Inflammatory macrophage treated with lipopolysaccharide for 1 hour (primary cell): ENCODE measurements around the gene ACOT13.
"Not testable (repeated sequence)": the region's sequence is repeated elsewhere in the genome, so short reads cannot be mapped to it uniquely, and the experiment has no call there.

Experiments used
- DNase-seq, 2 donors: peaks; one replicate each; pipeline ENCODE4 v3.0.0-alpha.2; 2020 to 2022

ACOT13 gene

DNA sequence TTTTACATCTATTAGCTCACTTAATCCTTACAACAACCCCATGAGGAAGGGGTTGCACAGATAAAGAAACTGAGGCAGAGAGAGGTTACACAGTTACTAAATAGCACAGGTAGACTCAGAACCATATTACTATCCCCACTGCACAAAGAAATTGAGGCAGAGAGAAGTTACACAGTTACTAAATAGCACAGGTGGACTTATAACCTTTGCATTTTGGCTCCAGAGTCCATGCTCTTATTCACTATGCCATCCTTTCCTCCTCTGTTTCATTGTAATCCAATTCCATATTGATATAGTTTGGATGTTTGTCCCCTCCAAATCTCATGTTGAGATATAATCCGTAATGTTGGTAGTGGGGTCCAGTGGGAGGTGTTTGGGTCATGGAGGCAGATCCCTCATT lies 3.7 kb upstream of the ACOT13 start:
- DNase-seq = no peak

DNA sequence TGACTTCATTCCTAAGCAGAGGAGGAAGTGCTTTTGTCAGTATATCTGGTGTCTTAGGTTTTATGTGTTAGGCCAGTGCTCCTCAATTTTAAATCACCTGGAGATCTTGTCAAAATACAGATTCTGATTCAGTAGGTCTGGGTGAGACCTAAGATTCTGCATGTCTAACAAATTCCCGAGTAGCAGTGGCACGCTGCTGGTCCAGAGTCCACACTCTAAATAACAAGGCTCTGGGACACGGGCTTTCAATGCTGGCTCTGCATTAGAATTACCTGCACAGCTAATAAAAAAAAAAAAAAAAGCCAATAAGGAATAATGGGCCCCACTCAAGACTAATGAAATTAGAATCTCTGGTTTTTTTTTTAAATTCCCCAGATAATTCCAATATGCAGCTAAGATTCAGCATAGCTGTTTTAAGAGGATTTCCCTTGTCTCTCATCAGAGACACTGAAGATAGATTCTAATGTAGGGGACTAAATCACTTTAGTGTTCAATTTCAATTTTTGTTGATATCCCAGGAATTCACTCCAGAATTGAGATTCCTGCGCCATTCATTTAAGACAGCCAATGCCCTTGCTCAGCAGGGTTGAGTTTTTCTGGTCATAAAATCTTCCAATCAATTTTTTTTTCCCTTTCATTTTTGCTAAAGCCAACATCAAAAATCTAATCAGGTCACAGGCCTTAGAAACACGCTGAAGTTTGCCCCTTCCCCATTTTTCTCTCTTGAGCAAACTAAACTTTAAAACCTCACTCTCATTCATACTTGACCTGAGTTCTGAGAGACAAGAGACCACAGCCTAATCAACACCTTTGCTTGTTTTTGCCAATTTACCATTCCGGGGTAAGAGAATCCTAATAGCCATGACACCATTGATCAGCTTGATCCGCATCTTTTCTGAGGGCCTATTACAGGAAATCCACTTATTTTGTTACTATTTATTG lies 2.6 kb upstream of the ACOT13 start:
- DNase-seq = no peak

DNA sequence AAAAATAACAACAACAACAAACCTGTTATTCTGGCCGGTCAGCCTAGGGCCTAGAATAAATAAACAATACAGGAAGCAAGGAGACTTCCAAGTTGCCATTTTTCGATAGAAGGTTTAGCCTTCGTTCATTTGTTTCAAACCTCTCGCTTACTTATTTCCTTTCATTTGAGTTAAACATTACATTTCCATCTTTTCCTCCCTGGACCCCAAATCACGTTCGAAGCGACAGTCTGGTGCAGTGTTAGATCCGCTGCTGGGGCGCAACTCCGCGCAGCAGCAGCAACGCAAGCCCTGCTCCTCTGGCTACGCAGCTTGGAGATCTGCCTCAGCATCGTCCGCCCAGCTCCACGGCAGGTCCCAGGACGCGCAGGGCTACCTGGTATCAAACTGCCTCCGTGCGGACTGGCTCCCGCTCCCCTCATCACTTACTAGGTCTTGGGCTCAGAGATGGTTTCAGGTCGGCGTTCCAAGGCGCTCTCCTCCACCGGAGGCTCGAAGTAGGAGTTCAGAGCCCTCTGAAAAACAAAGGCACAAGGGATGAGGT lies 708 bp upstream of the ACOT13 start:
- no peak for DNase-seq

DNA sequence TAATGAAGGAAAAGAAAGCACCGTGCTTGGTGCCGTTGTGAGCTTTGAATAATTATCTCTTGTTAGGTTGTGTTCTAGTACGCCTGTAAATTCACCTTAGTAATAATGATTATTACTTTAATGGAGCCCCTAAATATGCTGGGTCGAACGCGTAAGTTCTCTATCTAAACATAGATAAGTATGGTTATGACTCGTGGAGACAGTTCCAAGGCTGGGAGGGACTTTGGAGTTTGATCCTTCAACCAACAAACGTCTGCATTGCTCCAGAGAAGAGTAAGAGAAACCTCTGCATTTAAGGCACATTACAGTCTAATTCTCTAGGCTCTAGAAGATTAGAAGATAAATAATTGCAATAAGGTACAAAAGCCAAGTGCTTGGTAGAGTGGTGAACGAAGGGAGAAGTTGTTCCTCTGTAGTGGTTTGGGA lies 514 bp downstream of the ACOT13 start:
- peak in 1 of 2 donors; percentile 45 for DNase-seq

DNA sequence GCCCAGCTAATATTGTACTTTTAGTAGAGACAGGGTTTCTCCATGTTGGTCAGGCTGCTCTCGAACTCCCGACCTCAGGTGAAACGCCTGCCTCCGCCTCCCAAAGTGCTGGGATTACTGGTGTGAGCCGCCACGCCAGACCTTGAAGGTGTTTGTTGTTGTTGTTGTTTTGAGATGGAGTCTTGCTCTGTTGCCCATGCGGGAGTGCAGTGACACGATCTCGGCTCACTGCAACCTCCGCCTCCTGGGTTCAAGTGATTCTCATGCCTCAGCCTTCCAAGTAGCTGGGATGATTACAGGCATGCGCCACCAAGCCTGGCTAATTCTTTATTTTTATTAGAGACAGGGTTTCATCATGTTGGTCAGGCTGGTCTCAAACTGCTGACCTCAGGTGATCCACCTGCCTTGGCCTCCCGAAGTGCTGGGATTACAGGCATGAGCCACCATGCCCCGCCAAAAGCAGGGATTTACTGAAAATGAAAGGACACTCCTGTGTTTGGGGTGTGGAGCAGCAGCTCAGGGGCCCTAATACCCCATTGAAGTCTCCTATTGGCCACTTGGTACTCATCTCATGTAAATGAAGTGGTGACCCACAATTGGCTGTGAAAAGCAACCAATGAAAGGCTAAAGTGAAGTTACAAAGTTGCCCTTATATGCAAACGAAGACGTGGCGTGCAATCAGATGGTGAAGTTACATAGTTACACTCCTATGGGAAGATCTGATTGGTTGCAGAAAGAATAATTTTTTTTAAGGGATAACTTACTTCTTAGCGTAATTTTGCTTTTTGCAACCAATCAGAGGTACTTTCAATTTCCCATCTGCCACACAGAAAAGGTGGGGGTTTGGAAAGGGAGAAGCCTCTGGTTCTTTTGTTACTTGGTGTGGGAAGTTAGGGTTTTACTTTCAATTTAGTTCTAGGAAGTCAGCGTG lies 1.5 kb downstream of the ACOT13 start:
- DNase-seq = peak; percentile 55 to 77

DNA sequence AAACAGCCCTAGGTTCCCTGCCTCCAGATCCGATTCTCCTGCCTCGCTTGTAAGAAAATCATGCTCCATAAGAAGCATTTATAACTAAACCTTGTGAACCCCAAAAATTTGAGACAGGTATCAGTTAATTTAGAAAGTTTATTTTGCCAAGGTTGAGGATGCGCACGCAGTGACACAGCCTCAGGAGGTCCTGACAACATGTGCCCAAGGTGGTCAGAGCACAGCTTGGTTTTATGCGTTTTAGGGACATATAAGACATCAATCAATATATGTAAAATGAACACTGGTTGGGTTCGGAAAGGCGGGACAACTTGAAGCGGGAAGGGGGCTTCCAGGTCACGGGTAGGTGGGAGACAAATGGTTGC lies 2.1 kb downstream of the ACOT13 start:
- no peak for DNase-seq

DNA sequence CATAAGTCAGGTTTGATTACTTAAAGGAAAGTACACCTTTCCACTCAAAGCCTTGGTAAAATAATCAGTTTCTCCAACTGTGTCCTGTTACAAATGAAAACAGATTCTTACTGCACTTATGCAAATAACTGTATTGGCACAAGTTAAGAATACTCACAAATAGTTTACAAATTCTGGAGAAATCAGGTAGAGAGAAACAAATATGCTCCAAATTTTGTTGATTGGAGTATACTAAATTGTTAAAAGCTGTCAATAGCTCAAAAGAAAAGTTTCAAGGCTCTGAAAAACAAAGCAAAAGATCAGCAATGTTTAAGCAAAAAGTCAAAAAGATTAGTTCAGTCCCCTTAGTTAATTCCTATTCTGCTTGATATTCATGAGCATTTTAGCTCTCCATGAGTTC lies 3.6 kb downstream of the ACOT13 start:
- not testable (repeated sequence) for DNase-seq

DNA sequence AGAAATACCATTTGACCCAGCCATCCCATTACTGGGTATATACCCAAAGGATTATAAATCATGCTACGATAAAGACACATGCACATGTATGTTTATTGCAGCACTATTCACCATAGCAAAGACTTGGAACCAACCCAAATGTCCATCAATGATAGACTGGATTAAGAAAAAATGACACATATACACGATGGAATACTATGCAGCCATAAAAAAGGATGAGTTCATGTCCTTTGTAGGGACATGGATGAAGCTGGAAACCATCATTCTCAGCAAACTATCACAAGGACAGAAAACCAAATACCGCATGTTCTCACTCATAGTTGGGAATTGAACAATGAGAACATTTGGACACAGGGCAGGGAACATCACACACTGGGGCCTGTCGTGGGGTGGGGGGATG lies 4.2 kb downstream of the ACOT13 start:
- not testable (repeated sequence) for DNase-seq

DNA sequence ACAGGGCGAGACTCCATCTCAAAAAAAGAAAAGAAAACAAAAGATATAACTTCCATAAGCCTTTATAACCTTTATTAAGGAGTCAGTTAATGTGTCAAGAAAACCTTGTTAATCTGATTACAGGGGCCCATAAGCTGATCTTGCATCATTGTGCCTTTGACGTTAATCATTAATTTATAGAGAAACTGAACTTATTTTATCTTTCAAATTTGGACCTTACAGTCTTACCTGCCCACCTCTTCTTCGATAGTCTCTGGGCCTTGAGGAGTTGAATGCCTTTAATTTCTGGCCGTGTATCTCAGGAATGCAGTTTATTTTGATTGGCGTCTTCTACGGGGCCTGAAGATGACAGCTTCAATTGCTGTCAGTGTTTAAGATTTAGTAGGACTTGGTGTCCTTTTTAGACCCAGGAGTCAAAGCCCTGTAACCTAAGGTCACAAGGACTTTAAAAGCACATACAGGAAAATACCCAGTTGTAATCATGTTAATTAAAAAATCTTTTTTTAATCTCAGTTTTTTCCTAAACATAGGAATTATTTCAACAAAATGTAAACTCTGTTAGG lies 5.8 kb downstream of the ACOT13 start:
- no peak for DNase-seq

DNA sequence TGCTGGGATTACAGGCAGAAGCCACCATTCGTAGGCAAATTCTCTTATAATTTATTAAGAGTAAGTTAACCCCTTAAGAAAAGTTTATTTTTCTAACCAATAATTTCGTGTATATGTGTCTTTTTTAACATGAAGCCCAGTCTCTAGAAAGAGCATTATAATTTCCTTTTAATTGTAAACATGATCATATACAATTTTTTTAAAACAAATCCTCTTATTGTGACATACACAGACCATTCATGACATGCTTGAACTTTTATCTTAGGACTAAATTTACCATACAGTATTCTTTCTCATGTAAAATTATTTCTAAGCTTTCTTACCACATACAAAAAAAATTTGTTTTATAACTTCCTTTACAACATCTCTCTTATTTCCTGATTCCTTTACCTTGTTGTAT lies 6.7 kb downstream of the ACOT13 start:
- no peak for DNase-seq

DNA sequence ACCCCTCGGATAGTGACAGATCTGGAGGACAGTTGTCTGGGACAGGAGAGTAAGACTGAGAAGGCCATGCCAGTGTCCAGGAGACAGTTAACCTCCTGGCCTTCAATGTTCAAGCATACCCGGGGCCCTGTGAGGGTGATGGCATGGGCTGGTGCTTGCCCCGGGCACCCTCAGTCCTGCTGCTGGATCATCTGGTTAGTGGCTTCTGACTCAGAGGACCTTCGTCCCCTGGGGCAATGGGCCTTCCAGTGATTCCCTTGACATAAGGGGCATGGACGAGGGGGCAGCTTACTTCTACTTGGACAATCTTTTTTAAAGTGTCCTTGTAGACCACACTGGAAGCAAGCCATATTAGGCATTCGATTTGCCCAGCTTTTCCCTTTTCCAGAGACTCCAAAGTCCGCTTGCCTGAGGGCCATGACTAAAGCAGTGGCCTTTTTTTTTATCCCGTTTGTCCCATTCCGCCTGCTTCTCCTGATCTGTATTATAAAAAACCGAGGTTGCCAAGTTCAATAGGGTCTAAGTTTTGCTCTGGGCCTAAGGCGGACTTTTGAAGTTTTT lies 12.0 kb downstream of the ACOT13 start:
- DNase-seq = not testable (repeated sequence)

DNA sequence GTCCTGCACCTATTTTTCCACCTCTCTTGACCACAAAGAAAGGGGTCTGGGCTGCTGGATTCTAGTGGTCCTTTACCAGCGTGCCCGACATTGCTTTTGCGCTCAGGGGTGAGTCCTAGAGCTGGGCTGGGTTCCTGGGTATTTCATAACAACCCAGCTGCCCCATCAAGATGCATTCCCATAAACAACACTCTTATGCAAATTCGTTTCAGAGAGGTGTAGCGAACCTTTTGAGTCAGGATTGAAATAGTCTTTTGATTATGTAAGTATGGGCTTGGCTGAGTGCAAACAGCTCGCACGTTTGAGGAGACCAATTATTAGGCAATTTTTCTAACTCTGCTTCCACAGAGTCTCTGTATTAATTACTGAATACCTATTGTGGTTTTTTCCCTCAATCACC lies 13.7 kb downstream of the ACOT13 start:
- no peak for DNase-seq

DNA sequence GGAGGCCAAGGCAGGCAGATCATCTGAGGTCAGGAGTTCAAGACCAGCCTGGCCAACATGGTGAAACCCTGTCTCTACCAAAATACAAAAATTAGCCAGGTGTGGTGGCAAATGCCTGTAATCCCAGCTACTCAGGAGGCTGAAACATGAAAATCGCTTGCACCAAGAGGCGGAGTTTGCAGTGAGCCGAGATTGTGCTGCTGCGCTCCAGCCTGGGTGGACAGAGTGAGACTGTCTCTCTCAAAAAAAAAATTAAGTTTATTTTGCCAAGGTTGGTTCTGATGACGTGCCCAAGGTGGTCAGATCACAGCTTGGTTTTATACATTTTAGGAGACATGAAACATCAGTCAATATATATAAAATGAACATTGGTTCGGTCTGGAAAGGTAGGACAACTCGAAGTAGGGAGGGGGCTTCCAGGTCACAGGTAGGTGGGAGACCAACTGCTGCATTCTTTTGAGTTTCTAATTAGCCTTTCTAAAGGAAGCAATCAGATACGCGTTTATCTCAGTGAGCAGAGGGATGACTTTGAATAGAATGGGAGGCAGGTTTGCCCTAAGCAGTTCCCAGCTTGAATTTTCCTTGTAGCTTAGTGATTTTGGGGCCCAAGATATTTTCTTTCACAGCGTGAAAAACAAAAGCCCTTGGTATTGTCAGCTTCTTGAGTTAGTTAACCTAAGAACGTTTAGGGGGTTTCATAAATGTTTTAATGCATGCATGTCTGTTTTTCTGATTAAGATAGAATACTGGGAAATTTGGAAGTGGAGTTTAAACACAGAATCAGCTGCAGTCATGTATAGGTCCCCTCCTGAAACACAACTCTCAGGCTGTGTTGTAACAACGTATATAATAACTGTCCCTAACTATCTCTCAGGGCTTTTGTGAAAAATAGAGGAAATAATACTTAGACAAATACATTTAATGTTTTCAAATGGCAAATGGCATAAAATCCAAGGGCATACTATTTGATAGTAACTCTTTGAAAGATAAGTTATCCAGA lies 16.7 kb downstream of the ACOT13 start:
- no peak for DNase-seq

DNA sequence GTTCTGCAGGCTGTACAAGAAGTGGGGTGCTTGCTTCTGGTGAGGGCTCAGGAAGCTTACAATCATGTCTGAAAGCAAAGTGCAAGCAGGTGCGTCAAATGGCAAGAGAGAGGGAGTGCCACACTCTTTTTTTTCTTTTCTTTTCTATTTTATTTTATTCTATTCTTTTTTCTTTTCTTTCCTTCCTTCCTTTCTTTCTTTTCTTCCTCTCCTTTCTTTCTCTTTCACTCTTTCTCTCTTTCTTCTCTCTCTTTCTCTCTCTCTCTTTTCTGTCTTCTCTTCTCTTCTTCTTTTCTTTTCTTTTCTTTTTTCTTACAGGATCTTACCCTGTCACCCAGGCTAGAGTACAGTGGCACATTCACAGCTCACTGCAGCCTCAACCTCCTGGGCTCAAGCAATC lies 19.5 kb downstream of the ACOT13 start:
- DNase-seq = no peak

DNA sequence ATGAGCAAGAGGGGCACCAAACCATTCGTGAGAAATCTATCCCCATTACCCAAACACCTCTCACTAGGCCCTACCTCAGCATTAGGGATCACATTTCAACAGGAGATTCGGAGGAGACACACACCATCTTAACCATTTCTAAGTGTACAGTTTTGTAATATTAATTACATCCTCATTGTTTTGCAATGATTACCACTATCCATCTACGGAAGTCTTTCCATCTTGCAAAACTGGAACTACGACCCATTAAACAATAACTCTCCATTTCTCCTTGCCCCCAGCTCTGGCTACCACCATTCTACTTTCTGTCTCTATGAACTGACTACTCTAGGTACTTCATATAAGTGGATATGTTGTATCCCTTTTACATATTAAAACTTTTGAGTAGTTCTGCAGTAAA lies 20.1 kb downstream of the ACOT13 start:
- DNase-seq = peak in 1 of 2 donors; percentile 44

DNA sequence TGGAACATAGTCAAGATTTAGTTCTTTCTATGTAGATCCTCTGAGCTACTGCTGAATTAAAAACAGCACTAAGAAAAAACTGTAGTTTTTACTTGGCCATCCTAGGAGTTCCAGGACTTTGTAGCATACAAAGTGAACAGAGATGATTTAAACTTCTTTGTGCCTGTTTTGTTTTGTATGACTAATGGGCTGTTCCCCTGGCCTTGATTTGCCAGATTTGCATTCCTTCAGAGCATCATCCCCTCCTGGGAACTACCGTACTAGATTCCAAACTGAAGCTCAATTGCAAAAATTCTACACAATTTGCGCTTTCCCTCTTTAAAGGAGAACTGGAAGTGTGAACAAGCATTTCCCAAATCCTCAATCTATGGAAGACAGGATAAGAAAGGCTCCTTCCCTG lies 23.1 kb downstream of the ACOT13 start:
- no peak for DNase-seq

DNA sequence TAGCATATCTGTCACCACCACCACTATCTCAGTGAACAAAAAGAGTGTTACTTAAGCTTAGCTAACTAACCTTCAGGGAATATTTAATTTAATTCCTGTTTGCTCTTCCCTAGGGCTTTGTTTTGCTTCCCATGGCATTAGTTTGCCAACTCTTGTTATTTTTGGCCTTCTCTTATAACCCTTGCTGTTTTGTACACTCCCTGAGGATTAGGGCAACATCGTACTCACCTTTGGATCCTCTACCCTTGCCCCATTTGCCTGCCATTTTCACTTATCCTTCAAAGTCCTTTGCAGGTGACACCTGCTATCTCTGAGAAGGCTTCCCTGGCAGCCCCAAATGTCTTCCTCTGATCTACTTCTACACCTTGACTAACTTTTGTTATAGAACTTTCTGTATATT lies 23.7 kb downstream of the ACOT13 start:
- no peak for DNase-seq

DNA sequence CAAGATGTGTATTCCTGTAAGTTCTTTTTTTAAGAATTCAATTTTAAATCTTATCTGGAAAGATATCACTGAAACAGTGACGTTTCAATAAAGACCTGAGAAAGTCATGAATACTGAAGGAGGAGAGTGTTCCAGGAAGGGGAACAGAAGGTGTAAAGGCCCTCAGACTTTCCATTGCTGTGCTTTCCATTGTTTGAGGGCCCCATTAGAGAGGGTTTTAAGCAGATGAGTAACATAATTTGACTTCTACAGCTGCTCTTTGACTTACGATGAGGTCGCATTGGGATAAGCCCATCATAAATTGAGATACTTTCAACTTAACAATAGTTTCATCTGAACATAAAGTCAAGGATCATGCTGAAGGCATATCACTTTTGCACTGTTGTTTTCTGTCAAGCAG lies 24.7 kb downstream of the ACOT13 start:
- no peak for DNase-seq

DNA sequence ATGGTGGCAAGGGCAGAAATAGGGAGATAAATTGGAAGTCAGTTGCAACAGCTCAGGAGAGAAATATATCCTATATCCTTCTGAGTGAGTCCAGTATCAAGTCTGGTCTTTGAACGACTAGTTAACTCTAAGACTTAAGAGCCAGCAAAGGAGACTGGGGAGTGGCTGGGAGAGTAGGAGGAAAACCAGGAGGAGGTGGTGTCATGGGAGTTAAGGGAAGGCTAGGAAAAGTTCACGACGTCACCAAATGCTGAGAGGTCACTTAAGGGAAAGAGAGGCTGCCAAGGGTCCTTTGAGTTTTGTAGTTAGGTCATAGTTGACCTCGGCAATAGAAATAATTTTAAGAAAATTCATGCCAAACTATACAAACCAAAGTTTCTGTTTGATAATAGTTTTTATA lies 25.1 kb downstream of the ACOT13 start:
- DNase-seq = no peak

DNA sequence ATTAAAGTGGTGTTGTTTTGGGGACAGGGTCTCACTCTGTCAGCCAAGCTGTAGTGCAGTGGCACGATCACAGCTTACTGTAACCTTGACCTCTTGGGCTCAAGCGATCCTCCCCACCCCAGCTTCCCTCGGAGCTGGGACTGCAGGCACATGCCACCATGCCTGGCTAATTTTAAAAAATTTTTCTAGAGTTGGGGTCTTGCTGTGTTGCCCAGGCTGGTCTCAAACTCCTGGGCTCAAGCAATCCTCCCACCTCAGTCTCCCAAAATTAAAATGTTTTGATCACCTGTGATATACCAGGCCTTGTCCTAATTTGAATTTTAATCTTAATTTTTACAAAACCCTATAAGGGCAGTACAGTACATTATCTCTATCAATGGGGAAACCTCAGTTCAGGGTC lies 25.5 kb downstream of the ACOT13 start:
- DNase-seq = no peak

DNA sequence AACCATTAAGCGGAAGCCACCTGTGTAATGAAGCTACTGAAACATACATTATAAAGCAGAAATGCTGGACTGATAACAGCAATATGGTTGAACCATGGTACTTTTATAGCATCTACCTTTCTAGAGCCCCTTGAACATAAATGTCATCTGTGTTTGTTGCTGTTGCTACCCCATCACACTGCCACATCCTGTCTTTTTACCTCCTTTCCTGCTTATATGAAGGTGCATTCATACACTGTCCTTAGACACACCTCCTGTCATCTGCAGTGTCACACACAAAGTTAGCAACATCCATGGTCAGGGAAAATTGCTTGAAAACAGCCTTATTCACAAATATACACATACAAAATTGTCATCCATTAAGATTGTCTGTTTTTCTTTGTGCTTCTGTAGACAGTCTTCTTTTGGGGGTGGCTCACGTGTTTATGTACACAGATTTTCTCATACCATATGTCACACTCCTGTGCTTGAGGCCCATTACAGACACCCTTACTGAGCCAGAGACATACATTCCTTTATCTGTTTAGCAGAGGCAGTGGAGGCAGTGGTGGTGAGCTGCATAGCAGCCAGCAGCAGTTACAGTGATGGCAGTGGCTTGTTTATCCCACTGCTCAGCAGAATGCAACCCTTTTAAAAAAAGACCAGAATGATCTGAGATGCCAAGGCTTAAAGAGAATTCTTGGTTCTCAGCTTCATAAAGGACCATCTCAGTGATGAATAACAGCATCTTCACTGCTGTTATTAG lies 26.1 kb downstream of the ACOT13 start:
- no peak for DNase-seq
